ENCODE data around the gene ZNF384. TPM values are rescaled to one million over a fixed set of nuclear protein-coding genes. Genes with fewer than 3 reads are reported as not detected.
A peak's percentile ranks its signal among the peaks of the same experiment; 100 is the strongest.

Gene ZNF384
- total RNA-seq, 1 experiment from 2014 or later = 63.8 TPM

- no peak for TF ChIP-seq ZNF532 (CRISPR knock-in tag; IDR thresholded peaks at IDR 0.05; ENCODE audit: borderline replicate concordance)
- TF ChIP-seq TEAD1 (CRISPR knock-in tag; IDR thresholded peaks at IDR 0.05) = no peak
- no peak for TF ChIP-seq ZBTB43 (CRISPR knock-in tag; IDR thresholded peaks at IDR 0.05)
- no peak for TF ChIP-seq AFF4 (CRISPR knock-in tag; IDR thresholded peaks at IDR 0.05; ENCODE audit: borderline replicate concordance)
- TF ChIP-seq OVOL2 (CRISPR knock-in tag; IDR thresholded peaks at IDR 0.05; ENCODE audit: borderline replicate concordance) = no peak
- no peak for TF ChIP-seq RORB (CRISPR knock-in tag; IDR thresholded peaks at IDR 0.05)
Observed at GRCh38 chr12:6646276-6647082, 42.7 kb downstream of the ZNF384 start (continued).

GRCh38 chr12:6644903-6645302 is 44.3 kb downstream of the ZNF384 start:
- DNase-seq (ENCODE audit: low spot score) (peak; percentile 51), ATAC-seq (peak; percentile 27; the same call in 1 of the 2 replicates)
- no peaks in the 10 kb centered on the region; the same call in 1 of the 2 replicates for H3K36me3 Mint-ChIP-seq
- CTCF ChIA-PET = interaction anchor here (0.5 to 6.2 kb wide), 19 partner anchors 10 to 174 kb away, joined by 3 to 111 read pairs (median 4); partner anchors contain the start of genes COPS7A, LPAR5, VAMP1 and ZNF384
- no peak overlapping the region for H3K27ac Mint-ChIP-seq
- peaks cover 11% of the 10 kb centered on the region for H3K4me1 Mint-ChIP-seq
- POLR2A ChIA-PET = interaction anchor here (0.8 to 1.5 kb wide), 3 partner anchors 10 to 44 kb away, joined by 3 to 6 read pairs (median 4); partner anchors contain the start of genes LPAR5 and ZNF384
- H3K27me3 Mint-ChIP-seq (ENCODE audit: low read depth) = peaks cover 45% of the 10 kb centered on the region
- H3K9me3 Mint-ChIP-seq = no peaks in the 10 kb centered on the region
- no peak overlapping the region for H3K4me3 Mint-ChIP-seq
- TF ChIP-seq JAZF1 (CRISPR knock-in tag; IDR thresholded peaks at IDR 0.05) (no peak), TEAD4 (CRISPR knock-in tag; IDR thresholded peaks at IDR 0.05) (no peak), ZNF671 (CRISPR knock-in tag; IDR thresholded peaks at IDR 0.05) (no peak), MAX (CRISPR knock-in tag; IDR thresholded peaks at IDR 0.05) (no peak), ZMAT4 (CRISPR knock-in tag; IDR thresholded peaks at IDR 0.05) (no peak), KAT7 (CRISPR knock-in tag; IDR thresholded peaks at IDR 0.05; ENCODE audit: borderline replicate concordance) (no peak)
